Measurements from ENCODE around the gene B3GALT5.

Gene B3GALT5

GRCh38 chr21:39663066-39663465, 50.3 kb downstream of the B3GALT5 start:
- no peak overlapping the region for H3K4me3 ChIP-seq (replicated peaks; ENCODE audit: low read depth, low read length)
- TF ChIP-seq CTCF (IDR thresholded peaks at IDR 0.05; ENCODE audit: low read depth, low read length, missing control alignments): no peak
- DNase-seq (ENCODE audit: extremely low read depth, low read depth): no peak

GRCh38 chr21:39663742-39664492, 51.2 kb downstream of the B3GALT5 start:
- DNase-seq (ENCODE audit: extremely low read depth, low read depth): no peak
- TF ChIP-seq CTCF (IDR thresholded peaks at IDR 0.05; ENCODE audit: low read depth, low read length, missing control alignments): no peak
- H3K4me3 ChIP-seq (replicated peaks; ENCODE audit: low read depth, low read length): no peak overlapping the region

GRCh38 chr21:39664586-39664985, 51.8 kb downstream of the B3GALT5 start:
- H3K4me3 ChIP-seq (replicated peaks; ENCODE audit: low read depth, low read length): no peak overlapping the region
- no peak for TF ChIP-seq CTCF (IDR thresholded peaks at IDR 0.05; ENCODE audit: low read depth, low read length, missing control alignments)
- no peak for DNase-seq (ENCODE audit: extremely low read depth, low read depth)

- no peak for DNase-seq (ENCODE audit: extremely low read depth, low read depth)
- no peak overlapping the region for H3K4me3 ChIP-seq (replicated peaks; ENCODE audit: low read depth, low read length)
- TF ChIP-seq CTCF (IDR thresholded peaks at IDR 0.05; ENCODE audit: low read depth, low read length, missing control alignments): no peak
Observed at GRCh38 chr21:39666026-39666425, 53.3 kb downstream of the B3GALT5 start.

GRCh38 chr21:39666681-39667315, 54.1 kb downstream of the B3GALT5 start:
- TF ChIP-seq CTCF (IDR thresholded peaks at IDR 0.05; ENCODE audit: low read depth, low read length, missing control alignments): no peak

GRCh38 chr21:39667353-39667891, 54.7 kb downstream of the B3GALT5 start:
- TF ChIP-seq CTCF (IDR thresholded peaks at IDR 0.05; ENCODE audit: low read depth, low read length, missing control alignments): no peak
- no peak for DNase-seq (ENCODE audit: extremely low read depth, low read depth)
- H3K4me3 ChIP-seq (replicated peaks; ENCODE audit: low read depth, low read length): no peak overlapping the region

More at GRCh38 chr21:39666681-39667315, 54.1 kb downstream of the B3GALT5 start:
- no peak overlapping the region for H3K4me3 ChIP-seq (replicated peaks; ENCODE audit: low read depth, low read length)
- no peak for DNase-seq (ENCODE audit: extremely low read depth, low read depth)
